PC-9 (cell line): ENCODE results near the gene PSMD1. TPM values are rescaled to one million over a fixed set of nuclear protein-coding genes. Genes with fewer than 3 reads are reported as not detected.

Source experiments
- BruUV-seq: library from RNA; stranded (reverse); fragments of 400-500 nt; replicated peaks from 2 replicates; lab custom pipeline; 2021; lab: Mats Ljungman, UMichigan
- CTCF ChIA-PET: fragments of 300-600 bp; sonication (Branson Sonifier 250); formaldehyde crosslinking; loops from one replicate; lab custom pipeline; 2022; ENCODE audit warnings: antibody characterized with exemption; lab: Charles Lee
- POLR2A ChIA-PET: fragments of 300-600 bp; sonication (Branson Sonifier 250); formaldehyde crosslinking; loops from one replicate; lab custom pipeline; 2022; ENCODE audit warnings: antibody characterized with exemption; ENCODE audit not compliant: unreplicated experiment; lab: Charles Lee
- DNase-seq, 2 experiments: peaks; one replicate each; pipeline versions ENCODE4 v3.0.0 to v3.0.0-alpha.2; 2015 to 2022; ENCODE audit warnings: mixed read lengths in 1 of 2
- H2AFZ ChIP-seq: fragments of 200-600 bp; sonication (generic); 2 replicates; pipeline ENCODE4 v1.8.1; 2017; ENCODE audit warnings: antibody characterized with exemption
- H3F3A ChIP-seq: fragments of 200-600 bp; sonication (generic); 2 replicates; pipeline ENCODE4 v1.8.1; 2017; ENCODE audit warnings: antibody characterized with exemption, mild to moderate bottlenecking, low read depth; ENCODE audit not compliant: insufficient read depth
- H3K27ac ChIP-seq: fragments of 200-600 bp; sonication (generic); 2 replicates; pipeline ENCODE4 v1.6.1; 2016; ENCODE audit warnings: mixed run types
- H3K27me3 ChIP-seq: fragments of 200-600 bp; sonication (generic); 2 replicates; pipeline ENCODE4 v1.6.1; 2016; ENCODE audit warnings: low read depth, mixed run types; ENCODE audit not compliant: insufficient read depth
- H3K36me3 ChIP-seq: fragments of 200-600 bp; sonication (generic); 2 replicates; pipeline ENCODE4 v1.6.1; 2016; ENCODE audit warnings: low read depth, mixed run types
- H3K4me1 ChIP-seq: fragments of 200-600 bp; sonication (generic); replicated peaks from 2 replicates; pipeline ENCODE4 v1.6.1; 2016; ENCODE audit warnings: mixed run types; ENCODE audit not compliant: insufficient read depth
- H3K4me2 ChIP-seq: fragments of 200-600 bp; sonication (generic); 2 replicates; pipeline ENCODE4 v1.6.1; 2017; ENCODE audit warnings: mixed run types
- H3K4me3 ChIP-seq: fragments of 200-600 bp; sonication (generic); 2 replicates; pipeline ENCODE4 v1.6.1; 2016; ENCODE audit warnings: mixed run types
- H3K79me2 ChIP-seq: fragments of 200-600 bp; sonication (generic); 2 replicates; pipeline ENCODE4 v1.6.1; 2017; ENCODE audit warnings: low read depth, mixed run types
- H3K9me2 ChIP-seq: fragments of 200-600 bp; sonication (generic); 2 replicates; pipeline ENCODE4 v1.8.1; 2017; ENCODE audit warnings: mild to moderate bottlenecking; ENCODE audit not compliant: insufficient read depth
- H3K9me3 ChIP-seq: fragments of 200-600 bp; sonication (generic); 2 replicates; pipeline ENCODE4 v1.8.1; 2016; ENCODE audit warnings: low read depth; ENCODE audit not compliant: insufficient read depth
- H4K20me1 ChIP-seq: fragments of 200-600 bp; sonication (generic); 2 replicates; pipeline ENCODE4 v1.8.1; 2017; ENCODE audit not compliant: insufficient read depth
- EZH2 ChIP-seq: fragments of 200-600 bp; sonication (generic); IDR thresholded peaks from 2 replicates; pipeline ENCODE4 v1.8.0; 2017; ENCODE audit warnings: antibody characterized with exemption, low read depth
- intact Hi-C: fragments of 100-400 bp; cut with micrococcal nuclease; formaldehyde crosslinking; loops from one replicate; pipeline ENCODE4 v1.10.0; 2022; ENCODE audit not compliant: unreplicated experiment
- total RNA-seq: library from RNA; stranded (reverse); gene quantifications from 2 replicates; pipeline ENCODE4 v1.2.3, GENCODE V29; 2021
- TF ChIP-seq, protein P1 (sequence below): fragments of 200-600 bp; sonication (generic); conservative IDR thresholded peaks from 2 replicates; pipeline ENCODE4 v1.6.1; 2017; ENCODE audit warnings: mixed run types, antibody characterized with exemption, mild to moderate bottlenecking, moderate library complexity

The PSMD1 gene
- total RNA-seq, 1 experiment from 2014 or later = 119 TPM

DNA sequence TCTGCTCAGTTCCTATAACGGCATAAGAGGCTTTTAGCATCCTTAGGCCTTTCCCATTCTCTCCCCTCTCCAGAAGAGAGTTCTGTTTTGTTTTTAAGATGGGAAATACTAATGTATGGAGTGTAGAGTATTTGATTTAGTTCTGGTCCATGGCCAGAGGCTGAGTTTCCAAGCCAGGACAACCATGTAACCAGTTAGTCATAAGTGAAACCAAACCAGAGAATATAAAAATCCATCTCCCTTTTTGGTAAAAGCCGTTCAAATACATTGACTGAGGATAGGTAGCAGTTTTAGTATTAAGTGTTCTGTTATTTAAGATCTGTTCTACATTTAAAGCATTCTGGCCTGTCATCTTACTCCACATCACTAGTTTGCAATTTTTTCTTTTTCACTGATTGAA lies 3.1 kb downstream of the PSMD1 start:
- peaks cover 73% of the 10 kb centered on the region for H3K79me2 ChIP-seq
- CTCF ChIA-PET = no interaction called here

DNA sequence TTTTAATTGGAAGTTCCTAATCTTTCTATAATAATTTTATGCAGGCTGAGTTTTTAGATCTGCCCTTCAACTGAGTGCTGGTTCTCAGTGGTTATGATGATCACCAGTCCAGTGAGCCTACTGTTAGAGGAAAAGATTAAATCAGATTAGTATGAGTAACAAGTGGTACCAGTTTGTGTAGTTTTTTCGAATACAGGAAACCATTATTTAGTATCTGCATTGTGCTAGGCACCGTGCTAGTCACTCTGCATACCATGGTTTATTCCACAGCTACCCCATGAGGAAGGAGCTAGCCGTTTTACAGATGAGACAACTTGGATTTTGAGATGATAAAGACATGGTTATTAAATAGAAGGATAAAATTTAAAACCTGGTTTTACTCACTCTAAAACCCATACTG lies 6.1 kb downstream of the PSMD1 start:
- peaks cover 37% of the 10 kb centered on the region for H3K4me1 ChIP-seq
- no peak overlapping the region for H3K4me3 ChIP-seq
- no peak overlapping the region for H2AFZ ChIP-seq
- H4K20me1 ChIP-seq = peaks cover 44% of the 10 kb centered on the region
- intact Hi-C loops = no loop called here
- POLR2A ChIA-PET = no interaction called here
- H3K27me3 ChIP-seq = no peaks in the 10 kb centered on the region
- CTCF ChIA-PET = no interaction called here
- H3K36me3 ChIP-seq = peaks cover 65% of the 10 kb centered on the region
- DNase-seq = no peak
- H3K79me2 ChIP-seq = peaks cover 70% of the 10 kb centered on the region
- no TSS peak for BruUV-seq
- no peak overlapping the region for H3K4me2 ChIP-seq
- no peak overlapping the region for H3K27ac ChIP-seq
- H3K9me3 ChIP-seq = no peaks in the 10 kb centered on the region
- no peaks in the 10 kb centered on the region for H3K9me2 ChIP-seq
- H3F3A ChIP-seq = peaks cover 34% of the 10 kb centered on the region
- no peak for TF ChIP-seq EZH2
- TF ChIP-seq, protein P1, sequence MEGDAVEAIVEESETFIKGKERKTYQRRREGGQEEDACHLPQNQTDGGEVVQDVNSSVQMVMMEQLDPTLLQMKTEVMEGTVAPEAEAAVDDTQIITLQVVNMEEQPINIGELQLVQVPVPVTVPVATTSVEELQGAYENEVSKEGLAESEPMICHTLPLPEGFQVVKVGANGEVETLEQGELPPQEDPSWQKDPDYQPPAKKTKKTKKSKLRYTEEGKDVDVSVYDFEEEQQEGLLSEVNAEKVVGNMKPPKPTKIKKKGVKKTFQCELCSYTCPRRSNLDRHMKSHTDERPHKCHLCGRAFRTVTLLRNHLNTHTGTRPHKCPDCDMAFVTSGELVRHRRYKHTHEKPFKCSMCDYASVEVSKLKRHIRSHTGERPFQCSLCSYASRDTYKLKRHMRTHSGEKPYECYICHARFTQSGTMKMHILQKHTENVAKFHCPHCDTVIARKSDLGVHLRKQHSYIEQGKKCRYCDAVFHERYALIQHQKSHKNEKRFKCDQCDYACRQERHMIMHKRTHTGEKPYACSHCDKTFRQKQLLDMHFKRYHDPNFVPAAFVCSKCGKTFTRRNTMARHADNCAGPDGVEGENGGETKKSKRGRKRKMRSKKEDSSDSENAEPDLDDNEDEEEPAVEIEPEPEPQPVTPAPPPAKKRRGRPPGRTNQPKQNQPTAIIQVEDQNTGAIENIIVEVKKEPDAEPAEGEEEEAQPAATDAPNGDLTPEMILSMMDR = no peak

More for the DNA sequence above, 3.1 kb downstream of the PSMD1 start:
- POLR2A ChIA-PET = no interaction called here
- Histone ChIP-seq H3K4me2 (peak overlapping the region; percentile 73), H3K36me3 (peaks cover 41% of the 10 kb centered on the region), H3K9me2 (no peaks in the 10 kb centered on the region), H3F3A (peaks cover 13% of the 10 kb centered on the region; the same call in 1 of the 2 replicates), H4K20me1 (peaks cover 36% of the 10 kb centered on the region), H3K27ac (no peak overlapping the region), H3K27me3 (no peaks in the 10 kb centered on the region), H3K4me1 (peaks cover 24% of the 10 kb centered on the region), H3K4me3 (no peak overlapping the region), H2AFZ (no peak overlapping the region), H3K9me3 (no peaks in the 10 kb centered on the region)
- no peak for DNase-seq
- TF ChIP-seq, protein P1 = no peak
- TF ChIP-seq EZH2 = no peak
- intact Hi-C loops = loop anchor here (5.0 kb wide), 1 partner anchor 237 kb away; no protein-coding TSS in a partner anchor
- no TSS peak for BruUV-seq

DNA sequence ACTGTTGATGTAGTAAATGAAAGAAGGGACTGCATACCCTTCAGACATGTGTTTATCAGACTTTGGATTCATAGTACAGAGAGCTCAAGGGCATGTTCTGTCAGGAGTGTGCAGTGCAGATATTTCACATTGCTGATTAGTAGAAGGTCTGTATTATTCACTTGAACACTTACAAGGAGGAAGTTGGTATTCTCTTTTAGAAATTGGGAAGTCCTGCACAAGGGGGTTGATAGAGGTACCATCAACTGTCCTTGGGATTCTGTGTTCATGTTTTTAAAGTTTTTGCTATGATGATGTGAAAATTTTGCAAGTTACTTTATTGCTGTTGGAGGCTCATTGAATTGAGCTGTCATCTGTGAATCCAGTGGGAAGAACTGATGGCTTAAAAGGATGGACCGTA lies 6.7 kb downstream of the PSMD1 start:
- ChIA-PET CTCF (no interaction called here), POLR2A (interaction anchor here (0.7 kb wide), 1 partner anchor 1298 kb away, joined by 4 read pairs; no protein-coding TSS in a partner anchor)
- Histone ChIP-seq H2AFZ (no peak overlapping the region), H3K27me3 (no peaks in the 10 kb centered on the region), H3K9me3 (no peaks in the 10 kb centered on the region), H3K4me3 (no peak overlapping the region), H3K9me2 (no peaks in the 10 kb centered on the region), H3K79me2 (peaks cover 65% of the 10 kb centered on the region), H3K36me3 (peaks cover 70% of the 10 kb centered on the region), H4K20me1 (peaks cover 43% of the 10 kb centered on the region), H3K27ac (no peak overlapping the region), H3K4me2 (no peak overlapping the region), H3K4me1 (peaks cover 38% of the 10 kb centered on the region), H3F3A (peaks cover 40% of the 10 kb centered on the region)
- no peak for TF ChIP-seq EZH2
- TF ChIP-seq, protein P1 = no peak
- no TSS peak for BruUV-seq
- intact Hi-C loops = no loop called here
- DNase-seq = no peak
